Activated naive CD8-positive, alpha-beta T cell treated with anti-CD3 and anti-CD28 coated beads, Interleukin-2, amount 10 ng/mL, durations not matched to agents 7 days and 5 days (primary cell): ENCODE measurements around the gene KIRREL3. TPM values are rescaled to one million over a fixed set of nuclear protein-coding genes. Genes with fewer than 3 reads are reported as not detected.

Experiments used
- ATAC-seq: fragments of 150-1000 bp; cut with Tn5 transposase; one replicate; pipeline ENCODE4 v1.10.0; 2021; ENCODE audit warnings: low read depth, moderate library complexity
- POLR2A ChIA-PET: fragments of 350-600 bp; sonication (Branson Sonifier 250); formaldehyde crosslinking; loops from one replicate; lab custom pipeline; 2021; ENCODE audit warnings: antibody characterized with exemption; lab: Charles Lee
- DNase-seq: peaks from one replicate; pipeline ENCODE4 v3.0.0; 2021
- H3K27ac Mint-ChIP-seq: one replicate; pipeline ENCODE4 v1.8.0; 2022; ENCODE audit warnings: mild to moderate bottlenecking, mixed read lengths
- H3K27me3 Mint-ChIP-seq: one replicate; pipeline ENCODE4 v1.8.0; 2022; ENCODE audit warnings: mild to moderate bottlenecking, moderate library complexity, mixed read lengths
- H3K36me3 Mint-ChIP-seq: one replicate; pipeline ENCODE4 v1.8.0; 2021; ENCODE audit warnings: mild to moderate bottlenecking, mixed read lengths
- H3K4me1 Mint-ChIP-seq: one replicate; pipeline ENCODE4 v1.8.0; 2021; ENCODE audit warnings: mixed read lengths
- H3K4me3 Mint-ChIP-seq: one replicate; pipeline ENCODE4 v1.8.0; 2022; ENCODE audit warnings: mild to moderate bottlenecking, moderate library complexity, mixed read lengths
- H3K9me3 Mint-ChIP-seq: one replicate; pipeline ENCODE4 v1.8.0; 2021; ENCODE audit warnings: mixed read lengths
- total RNA-seq, 2 experiments: library from RNA; stranded (reverse); gene quantifications; one replicate each; pipeline ENCODE4 v1.2.3, GENCODE V29; 2021

The KIRREL3 gene
- total RNA-seq, 2 experiments from 2014 or later: not detected

- H3K4me1 Mint-ChIP-seq: no peaks in the 10 kb centered on the region
- ATAC-seq (no peak), DNase-seq (no peak)
- H3K4me3 Mint-ChIP-seq: no peak overlapping the region
- no peaks in the 10 kb centered on the region for H3K9me3 Mint-ChIP-seq
- H3K27me3 Mint-ChIP-seq: peaks cover 2% of the 10 kb centered on the region
- no peaks in the 10 kb centered on the region for H3K36me3 Mint-ChIP-seq
- POLR2A ChIA-PET: no interaction called here
- H3K27ac Mint-ChIP-seq: no peak overlapping the region
These were observed 296.9 kb downstream of the KIRREL3 start for GRCh38 chr11:126703662-126704061.

- peaks cover 5% of the 10 kb centered on the region for H3K27me3 Mint-ChIP-seq
- no peaks in the 10 kb centered on the region for H3K4me1 Mint-ChIP-seq
- no peaks in the 10 kb centered on the region for H3K9me3 Mint-ChIP-seq
- DNase-seq: no peak
- POLR2A ChIA-PET: no interaction called here
- no peak for ATAC-seq
- H3K4me3 Mint-ChIP-seq: no peak overlapping the region
- no peak overlapping the region for H3K27ac Mint-ChIP-seq
- no peaks in the 10 kb centered on the region for H3K36me3 Mint-ChIP-seq
These were observed 297.6 kb downstream of the KIRREL3 start for GRCh38 chr11:126702987-126703386.

- Mint-ChIP-seq H3K36me3 (no peaks in the 10 kb centered on the region), H3K9me3 (no peaks in the 10 kb centered on the region), H3K27ac (no peak overlapping the region), H3K27me3 (peaks cover 5% of the 10 kb centered on the region), H3K4me1 (no peaks in the 10 kb centered on the region), H3K4me3 (no peak overlapping the region)
- POLR2A ChIA-PET: no interaction called here
- DNase-seq (no peak), ATAC-seq (no peak)
These were observed 298.3 kb downstream of the KIRREL3 start for GRCh38 chr11:126702165-126702720.

GRCh38 chr11:126701520-126701897 is 299.1 kb downstream of the KIRREL3 start:
- H3K36me3 Mint-ChIP-seq: no peaks in the 10 kb centered on the region
- peaks cover 5% of the 10 kb centered on the region for H3K27me3 Mint-ChIP-seq

GRCh38 chr11:126700768-126701519 is 299.6 kb downstream of the KIRREL3 start:
- no peaks in the 10 kb centered on the region for H3K4me1 Mint-ChIP-seq
- H3K27me3 Mint-ChIP-seq: peaks cover 7% of the 10 kb centered on the region
- ATAC-seq: no peak

More at GRCh38 chr11:126701520-126701897, 299.1 kb downstream of the KIRREL3 start:
- Mint-ChIP-seq H3K27ac (no peak overlapping the region), H3K9me3 (no peaks in the 10 kb centered on the region), H3K4me1 (no peaks in the 10 kb centered on the region), H3K4me3 (no peak overlapping the region)
- POLR2A ChIA-PET: no interaction called here
- DNase-seq: no peak
- no peak for ATAC-seq

GRCh38 chr11:126698576-126698975 is 302.0 kb downstream of the KIRREL3 start:
- Mint-ChIP-seq H3K4me1 (no peaks in the 10 kb centered on the region), H3K9me3 (no peaks in the 10 kb centered on the region), H3K4me3 (no peak overlapping the region), H3K36me3 (no peaks in the 10 kb centered on the region), H3K27ac (no peak overlapping the region), H3K27me3 (peaks cover 7% of the 10 kb centered on the region)
- no peak for DNase-seq
- POLR2A ChIA-PET: interaction anchor here (0.6 kb wide), 1 partner anchor 8 kb away, joined by 3 read pairs; no protein-coding TSS in a partner anchor
- no peak for ATAC-seq

More at GRCh38 chr11:126700768-126701519, 299.6 kb downstream of the KIRREL3 start:
- DNase-seq: no peak
- Mint-ChIP-seq H3K27ac (no peak overlapping the region), H3K36me3 (no peaks in the 10 kb centered on the region), H3K4me3 (no peak overlapping the region), H3K9me3 (no peaks in the 10 kb centered on the region)
- POLR2A ChIA-PET: no interaction called here

- Mint-ChIP-seq H3K27me3 (peaks cover 7% of the 10 kb centered on the region), H3K36me3 (no peaks in the 10 kb centered on the region), H3K4me1 (no peaks in the 10 kb centered on the region), H3K9me3 (no peaks in the 10 kb centered on the region), H3K27ac (no peak overlapping the region), H3K4me3 (no peak overlapping the region)
- POLR2A ChIA-PET: no interaction called here
- DNase-seq (no peak), ATAC-seq (no peak)
These were observed 302.6 kb downstream of the KIRREL3 start for GRCh38 chr11:126697936-126698335.

- ATAC-seq (no peak), DNase-seq (no peak)
- H3K4me1 Mint-ChIP-seq: no peaks in the 10 kb centered on the region
- peaks cover 6% of the 10 kb centered on the region for H3K27me3 Mint-ChIP-seq
- no peak overlapping the region for H3K27ac Mint-ChIP-seq
- no peaks in the 10 kb centered on the region for H3K9me3 Mint-ChIP-seq
- no peaks in the 10 kb centered on the region for H3K36me3 Mint-ChIP-seq
- no peak overlapping the region for H3K4me3 Mint-ChIP-seq
- POLR2A ChIA-PET: no interaction called here
These were observed 303.6 kb downstream of the KIRREL3 start for GRCh38 chr11:126696982-126697381.

GRCh38 chr11:126695293-126695692 is 305.3 kb downstream of the KIRREL3 start:
- H3K9me3 Mint-ChIP-seq: no peaks in the 10 kb centered on the region
- ATAC-seq: no peak
- H3K36me3 Mint-ChIP-seq: no peaks in the 10 kb centered on the region
- POLR2A ChIA-PET: interaction anchor here (0.7 kb wide), 1 partner anchor 23 kb away, joined by 9 read pairs; no protein-coding TSS in a partner anchor
- H3K27me3 Mint-ChIP-seq: peaks cover 4% of the 10 kb centered on the region
- DNase-seq: no peak
- H3K27ac Mint-ChIP-seq: no peak overlapping the region
- H3K4me1 Mint-ChIP-seq: no peaks in the 10 kb centered on the region
- no peak overlapping the region for H3K4me3 Mint-ChIP-seq

GRCh38 chr11:126694065-126694625 is 306.4 kb downstream of the KIRREL3 start:
- POLR2A ChIA-PET: no interaction called here
- Mint-ChIP-seq H3K4me3 (no peak overlapping the region), H3K9me3 (no peaks in the 10 kb centered on the region), H3K27ac (no peak overlapping the region), H3K4me1 (no peaks in the 10 kb centered on the region), H3K36me3 (no peaks in the 10 kb centered on the region), H3K27me3 (peaks cover 4% of the 10 kb centered on the region)
- no peak for ATAC-seq
- no peak for DNase-seq

- H3K9me3 Mint-ChIP-seq: no peaks in the 10 kb centered on the region
- DNase-seq (no peak), ATAC-seq (no peak)
- no peaks in the 10 kb centered on the region for H3K27me3 Mint-ChIP-seq
- no peak overlapping the region for H3K27ac Mint-ChIP-seq
- no peaks in the 10 kb centered on the region for H3K4me1 Mint-ChIP-seq
- POLR2A ChIA-PET: no interaction called here
- no peak overlapping the region for H3K4me3 Mint-ChIP-seq
- H3K36me3 Mint-ChIP-seq: no peaks in the 10 kb centered on the region
These were observed 313.1 kb downstream of the KIRREL3 start for GRCh38 chr11:126687477-126687876.

GRCh38 chr11:126686938-126687337 is 313.6 kb downstream of the KIRREL3 start:
- Mint-ChIP-seq H3K4me1 (no peaks in the 10 kb centered on the region), H3K4me3 (no peak overlapping the region), H3K27ac (no peak overlapping the region), H3K36me3 (no peaks in the 10 kb centered on the region), H3K27me3 (no peaks in the 10 kb centered on the region), H3K9me3 (no peaks in the 10 kb centered on the region)
- ATAC-seq (no peak), DNase-seq (no peak)
- POLR2A ChIA-PET: no interaction called here

GRCh38 chr11:126683766-126684728 is 316.5 kb downstream of the KIRREL3 start:
- POLR2A ChIA-PET: no interaction called here
- no peaks in the 10 kb centered on the region for H3K9me3 Mint-ChIP-seq
- no peaks in the 10 kb centered on the region for H3K4me1 Mint-ChIP-seq
- H3K36me3 Mint-ChIP-seq: no peaks in the 10 kb centered on the region
- no peaks in the 10 kb centered on the region for H3K27me3 Mint-ChIP-seq
- DNase-seq (no peak), ATAC-seq (no peak)
- H3K4me3 Mint-ChIP-seq: no peak overlapping the region
- no peak overlapping the region for H3K27ac Mint-ChIP-seq
